ENCODE data around the gene OR4D1. TPM values are rescaled to one million over a fixed set of nuclear protein-coding genes. Genes with fewer than 3 reads are reported as not detected.
"Not testable (repeated sequence)": the region's sequence is repeated elsewhere in the genome, so short reads cannot be mapped to it uniquely, and the experiment has no call there.

The OR4D1 gene
- total RNA-seq, result 0.10 and 0.26 TPM in 2 replicates

DNA sequence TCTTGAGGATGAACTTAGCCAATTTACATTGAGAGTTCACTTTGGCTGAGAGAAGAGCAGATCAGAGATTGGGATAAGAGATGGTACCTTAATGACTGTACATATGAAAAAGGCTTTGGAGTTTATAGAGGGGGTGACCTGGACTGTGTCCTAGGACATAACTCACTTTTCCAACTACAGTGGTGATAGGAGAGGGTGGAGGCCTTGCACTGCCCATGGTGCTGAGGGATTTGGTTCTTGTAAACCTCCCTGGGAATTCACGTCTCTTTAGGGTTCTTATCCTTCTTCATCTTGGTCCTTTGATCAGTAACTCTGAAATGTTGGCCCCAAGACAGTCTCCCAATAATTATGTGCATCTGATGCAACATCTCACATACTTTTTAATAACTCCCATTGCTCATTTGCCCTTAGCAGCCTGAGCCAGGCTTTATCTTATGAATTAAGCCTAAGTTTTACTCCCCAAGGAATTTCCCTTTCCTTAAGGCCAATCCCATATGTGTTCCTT is at the start of gene OR4D1:
OR4D1 (plus strand) TSS at position 455 of the 505 bp plus-strand sequence. CDS start 6,770 bp downstream, outside the sequence.
- Mint-ChIP-seq H3K4me3 (no peak within 1 kb of the TSS), H3K4me1 (ENCODE audit: low read depth) (peaks cover 13% of the 10 kb centered on the region), H3K27ac (no peak within 1 kb of the TSS), H3K36me3 (ENCODE audit: low read depth) (peaks cover 2% of the 10 kb centered on the region), H3K9me3 (peaks cover 27% of the 10 kb centered on the region), H3K27me3 (ENCODE audit: insufficient read depth) (peaks cover 33% of the 10 kb centered on the region)
- intact Hi-C loops (cut with micrococcal nuclease), result no loop called here
- no peak for DNase-seq (ENCODE audit: low spot score)

DNA sequence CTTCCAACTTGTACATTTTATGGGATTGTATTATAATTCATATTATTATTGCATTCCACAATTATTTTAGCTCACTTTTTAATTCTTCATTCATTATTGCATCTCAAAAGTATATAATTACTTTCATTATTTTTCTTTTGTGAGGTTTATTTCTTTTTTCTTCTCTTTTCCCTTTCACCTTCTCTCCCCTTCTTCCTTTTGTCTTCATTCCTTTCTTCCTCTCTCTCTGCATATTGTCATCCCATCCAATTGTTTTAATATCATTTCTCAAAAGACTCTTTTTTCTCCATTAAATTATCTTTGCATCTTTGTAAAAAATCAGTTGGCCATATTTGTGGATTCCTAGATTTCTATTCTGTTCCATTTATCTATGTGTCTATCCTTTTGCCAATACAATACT is 47.7 kb upstream of the OR4D1 start:
- Mint-ChIP-seq H3K4me1 (ENCODE audit: low read depth) (peaks cover 14% of the 10 kb centered on the region), H3K27me3 (ENCODE audit: insufficient read depth) (peaks cover 3% of the 10 kb centered on the region), H3K27ac (no peak overlapping the region), H3K9me3 (no peaks in the 10 kb centered on the region), H3K36me3 (ENCODE audit: low read depth) (peaks cover 3% of the 10 kb centered on the region), H3K4me3 (no peak overlapping the region)
- DNase-seq (ENCODE audit: low spot score), result no peak
- intact Hi-C loops (cut with micrococcal nuclease), result no loop called here

DNA sequence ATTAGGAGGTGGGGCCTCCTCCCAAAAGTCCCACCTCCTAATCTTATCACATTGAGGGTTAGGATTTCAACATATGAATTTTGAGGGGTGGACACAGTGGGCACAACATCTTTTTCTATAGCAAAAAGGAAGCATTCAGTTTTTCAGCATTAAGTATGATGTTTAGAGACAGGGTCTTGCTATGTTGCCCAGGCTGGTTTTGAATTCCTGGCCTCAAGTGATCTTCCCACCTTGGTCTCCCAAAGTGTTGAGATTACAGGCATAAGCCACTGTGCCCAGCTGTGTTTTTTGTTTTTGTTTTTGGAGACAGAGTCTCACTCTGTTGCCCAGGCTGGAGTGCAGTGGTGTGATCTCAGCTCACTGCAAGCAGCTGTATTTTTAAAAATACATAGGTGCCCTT is 46.3 kb upstream of the OR4D1 start:
- H3K9me3 Mint-ChIP-seq, result not testable (repeated sequence)

DNA sequence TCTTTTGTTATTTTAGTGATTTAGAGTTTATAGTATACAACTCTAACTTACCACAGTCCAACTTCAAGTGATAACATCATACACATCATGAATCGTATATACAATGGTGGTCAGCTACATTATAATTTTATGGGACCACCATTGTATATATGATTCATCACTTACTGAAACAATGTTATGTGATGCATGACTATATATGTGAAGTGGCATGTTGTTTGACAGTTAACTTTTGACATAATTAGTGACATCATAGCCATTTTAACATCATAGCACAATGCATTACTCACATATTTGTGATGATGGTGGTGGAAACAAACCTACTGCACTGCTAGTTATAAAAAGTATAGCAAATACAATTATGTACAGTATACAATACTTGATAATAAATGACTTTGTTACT is 43.1 kb upstream of the OR4D1 start:
- intact Hi-C loops (cut with micrococcal nuclease), result no loop called here
- Mint-ChIP-seq H3K27ac (no peak overlapping the region), H3K9me3 (no peaks in the 10 kb centered on the region), H3K4me1 (ENCODE audit: low read depth) (peaks cover under 1% of the 10 kb centered on the region), H3K36me3 (ENCODE audit: low read depth) (no peaks in the 10 kb centered on the region), H3K27me3 (ENCODE audit: insufficient read depth) (peaks cover 11% of the 10 kb centered on the region), H3K4me3 (no peak overlapping the region)
- no peak for DNase-seq (ENCODE audit: low spot score)

More for the DNA sequence above, 46.3 kb upstream of the OR4D1 start:
- H3K27ac Mint-ChIP-seq; H3K4me3 Mint-ChIP-seq; intact Hi-C loops (cut with micrococcal nuclease); H3K27me3 Mint-ChIP-seq (ENCODE audit: insufficient read depth); H3K36me3 Mint-ChIP-seq (ENCODE audit: low read depth); DNase-seq (ENCODE audit: low spot score): not testable (repeated sequence)
- peaks cover 14% of the 10 kb centered on the region for H3K4me1 Mint-ChIP-seq (ENCODE audit: low read depth)

- H3K9me3 Mint-ChIP-seq, result no peaks in the 10 kb centered on the region
- no peaks in the 10 kb centered on the region for H3K36me3 Mint-ChIP-seq (ENCODE audit: low read depth)
- DNase-seq (ENCODE audit: low spot score), result no peak
- H3K27me3 Mint-ChIP-seq (ENCODE audit: insufficient read depth), result peaks cover 13% of the 10 kb centered on the region
- H3K4me1 Mint-ChIP-seq (ENCODE audit: low read depth), result no peaks in the 10 kb centered on the region
- no peak overlapping the region for H3K4me3 Mint-ChIP-seq
- intact Hi-C loops (cut with micrococcal nuclease), result no loop called here
- H3K27ac Mint-ChIP-seq, result no peak overlapping the region
Observed at GRCh38 chr17:58107306-58107705, 40.9 kb upstream of the OR4D1 start.

GRCh38 chr17:58109197-58109596 is 39.0 kb upstream of the OR4D1 start:
- Mint-ChIP-seq H3K9me3 (no peaks in the 10 kb centered on the region), H3K27ac (no peak overlapping the region), H3K4me1 (ENCODE audit: low read depth) (peaks cover 6% of the 10 kb centered on the region), H3K27me3 (ENCODE audit: insufficient read depth) (peaks cover 10% of the 10 kb centered on the region), H3K36me3 (ENCODE audit: low read depth) (no peaks in the 10 kb centered on the region), H3K4me3 (no peak overlapping the region)
- no peak for DNase-seq (ENCODE audit: low spot score)
- intact Hi-C loops (cut with micrococcal nuclease), result no loop called here

GRCh38 chr17:58110012-58110411 is 38.2 kb upstream of the OR4D1 start:
- intact Hi-C loops (cut with micrococcal nuclease), result no loop called here
- Mint-ChIP-seq H3K4me1 (ENCODE audit: low read depth) (peaks cover 6% of the 10 kb centered on the region), H3K27ac (no peak overlapping the region), H3K27me3 (ENCODE audit: insufficient read depth) (peaks cover 11% of the 10 kb centered on the region), H3K36me3 (ENCODE audit: low read depth) (no peaks in the 10 kb centered on the region), H3K9me3 (no peaks in the 10 kb centered on the region), H3K4me3 (no peak overlapping the region)
- DNase-seq (ENCODE audit: low spot score), result no peak

DNA sequence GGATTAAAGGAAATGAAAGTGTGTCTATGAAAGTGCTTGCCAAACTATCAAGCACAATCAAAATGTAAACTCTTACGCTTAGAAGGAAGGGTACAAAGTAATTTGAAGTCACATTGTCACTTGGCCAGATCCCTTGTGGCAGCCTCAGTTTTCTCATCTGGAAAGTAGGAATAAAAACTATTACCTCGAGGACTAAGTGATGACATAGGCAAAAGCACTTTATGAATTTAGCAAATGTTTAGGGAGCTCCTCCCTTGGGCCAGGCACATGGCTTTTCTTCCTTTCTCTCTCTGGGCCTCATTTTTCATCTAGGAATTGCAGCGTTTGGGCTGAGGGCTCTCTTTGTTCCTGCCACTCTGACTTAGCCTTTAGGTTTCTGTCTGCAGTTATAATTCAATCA is 36.5 kb upstream of the OR4D1 start:
- Mint-ChIP-seq H3K36me3 (ENCODE audit: low read depth) (no peaks in the 10 kb centered on the region), H3K4me3 (no peak overlapping the region), H3K9me3 (no peaks in the 10 kb centered on the region), H3K4me1 (ENCODE audit: low read depth) (peaks cover 6% of the 10 kb centered on the region), H3K27me3 (ENCODE audit: insufficient read depth) (peaks cover 13% of the 10 kb centered on the region), H3K27ac (no peak overlapping the region)
- intact Hi-C loops (cut with micrococcal nuclease), result loop anchor here (2.0 kb wide), 3 partner anchors 105 to 261 kb away; partner anchors contain the start of genes MRPS23 and SRSF1
- no peak for DNase-seq (ENCODE audit: low spot score)

DNA sequence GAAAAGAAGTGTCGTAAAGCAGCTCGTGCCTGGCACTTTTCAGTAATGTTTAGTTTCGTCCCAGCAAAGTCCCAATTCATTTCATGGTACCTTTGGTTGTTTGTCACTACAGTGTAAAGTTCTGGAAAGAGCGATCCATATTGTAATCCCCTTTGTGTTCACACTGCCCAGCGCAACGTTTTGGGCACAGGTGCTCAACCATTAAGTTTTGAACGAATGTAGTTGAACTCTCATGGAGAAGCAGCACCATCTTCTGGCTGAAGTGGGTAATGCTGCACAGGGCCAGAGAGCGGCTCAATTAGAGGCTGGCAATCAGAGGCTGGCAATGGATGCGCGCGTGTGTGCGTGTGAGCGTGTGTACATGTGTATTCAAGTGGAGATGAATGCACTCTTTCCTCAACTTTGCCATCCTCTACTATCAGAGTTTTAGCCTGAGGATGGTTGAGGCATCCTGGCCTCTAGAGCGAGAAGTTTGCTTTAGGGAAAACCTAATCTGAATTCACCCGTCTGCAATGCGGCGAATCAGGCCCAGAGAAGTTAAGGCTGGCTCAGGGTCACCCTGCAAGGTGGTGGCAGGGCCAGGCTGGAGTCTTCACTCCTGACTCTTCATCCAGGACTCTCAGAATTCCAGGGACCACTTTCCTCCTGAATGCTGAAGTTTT is 35.1 kb upstream of the OR4D1 start:
- peak; percentile 70 for DNase-seq (ENCODE audit: low spot score)
- Mint-ChIP-seq H3K27ac (no peak overlapping the region), H3K4me3 (no peak overlapping the region), H3K27me3 (ENCODE audit: insufficient read depth) (peaks cover 11% of the 10 kb centered on the region), H3K9me3 (no peaks in the 10 kb centered on the region), H3K4me1 (ENCODE audit: low read depth) (peaks cover 6% of the 10 kb centered on the region), H3K36me3 (ENCODE audit: low read depth) (no peaks in the 10 kb centered on the region)
- intact Hi-C loops (cut with micrococcal nuclease), result loop anchor here (1.0 to 2.0 kb wide), 6 partner anchors 29 to 262 kb away; partner anchors contain the start of genes MRPS23 and SRSF1

GRCh38 chr17:58113947-58114346 is 34.2 kb upstream of the OR4D1 start:
- Mint-ChIP-seq H3K9me3 (no peaks in the 10 kb centered on the region), H3K4me3 (no peak overlapping the region), H3K27ac (no peak overlapping the region), H3K36me3 (ENCODE audit: low read depth) (no peaks in the 10 kb centered on the region), H3K27me3 (ENCODE audit: insufficient read depth) (peaks cover 11% of the 10 kb centered on the region), H3K4me1 (ENCODE audit: low read depth) (peaks cover 6% of the 10 kb centered on the region)
- intact Hi-C loops (cut with micrococcal nuclease), result loop anchor here (1.0 to 2.0 kb wide), 6 partner anchors 30 to 263 kb away; partner anchors contain the start of genes MRPS23 and SRSF1
- DNase-seq (ENCODE audit: low spot score), result no peak

GRCh38 chr17:58117382-58117781 is 30.8 kb upstream of the OR4D1 start:
- Mint-ChIP-seq H3K27me3 (ENCODE audit: insufficient read depth) (peaks cover 11% of the 10 kb centered on the region), H3K4me1 (ENCODE audit: low read depth) (peaks cover 6% of the 10 kb centered on the region), H3K9me3 (no peaks in the 10 kb centered on the region), H3K4me3 (no peak overlapping the region), H3K36me3 (ENCODE audit: low read depth) (no peaks in the 10 kb centered on the region), H3K27ac (no peak overlapping the region)
- DNase-seq (ENCODE audit: low spot score), result no peak
- intact Hi-C loops (cut with micrococcal nuclease), result no loop called here

DNA sequence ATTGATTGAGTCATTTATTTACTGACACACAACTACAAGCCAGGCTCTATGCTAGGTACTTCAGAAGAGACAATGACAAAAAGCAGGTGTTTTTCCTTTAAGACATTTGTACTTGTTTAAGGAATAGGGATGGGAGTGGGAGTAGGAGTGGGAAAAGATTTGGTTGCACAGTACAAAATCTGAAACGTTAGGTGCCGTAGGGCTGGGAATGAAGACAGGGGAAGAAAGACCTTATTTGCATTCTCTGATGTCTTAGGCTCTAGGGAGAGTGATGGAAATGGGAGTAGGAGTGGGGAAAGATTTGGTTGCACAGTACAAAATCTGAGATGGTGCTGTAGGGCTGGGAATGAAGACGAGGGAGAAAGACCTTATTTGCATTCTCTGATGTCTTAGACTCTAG is 28.7 kb upstream of the OR4D1 start:
- no peak for DNase-seq (ENCODE audit: low spot score)
- no peak overlapping the region for H3K4me3 Mint-ChIP-seq
- H3K27me3 Mint-ChIP-seq (ENCODE audit: insufficient read depth), result peaks cover 11% of the 10 kb centered on the region
- no peak overlapping the region for H3K27ac Mint-ChIP-seq
- no peaks in the 10 kb centered on the region for H3K4me1 Mint-ChIP-seq (ENCODE audit: low read depth)
- no peaks in the 10 kb centered on the region for H3K36me3 Mint-ChIP-seq (ENCODE audit: low read depth)
- H3K9me3 Mint-ChIP-seq, result no peaks in the 10 kb centered on the region
- intact Hi-C loops (cut with micrococcal nuclease), result no loop called here

DNA sequence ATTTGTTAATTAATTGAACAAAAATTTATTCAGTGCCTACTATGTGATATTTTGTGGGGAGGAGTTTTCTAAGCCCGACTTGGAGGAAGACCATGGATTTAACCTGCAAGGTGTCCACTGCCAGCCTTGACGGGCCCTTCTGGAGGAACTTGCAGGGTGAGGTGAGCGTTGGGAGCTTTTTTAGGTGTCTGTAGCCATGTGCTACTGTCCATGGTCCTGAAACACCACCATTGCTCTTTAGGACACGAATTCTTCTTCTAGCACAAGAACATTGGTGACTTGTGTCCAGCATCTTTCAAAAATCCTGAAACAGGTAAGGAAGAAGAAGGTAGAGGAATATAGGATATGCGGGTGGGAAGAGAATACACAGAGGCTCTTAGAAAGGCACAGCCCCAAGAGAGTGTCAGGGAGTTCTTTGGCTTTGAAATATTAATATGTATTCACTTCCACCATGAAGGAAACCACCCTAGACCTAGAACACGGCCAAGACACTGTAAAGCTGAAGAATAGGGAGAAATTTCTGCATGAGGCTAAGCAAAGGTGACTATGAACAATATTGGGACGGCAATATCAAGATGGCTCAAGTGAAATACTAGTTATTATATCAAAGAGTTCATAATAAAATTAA is 27.9 kb upstream of the OR4D1 start:
- DNase-seq (ENCODE audit: low spot score), result peak; percentile 33
- intact Hi-C loops (cut with micrococcal nuclease), result no loop called here
- Mint-ChIP-seq H3K4me1 (ENCODE audit: low read depth) (no peaks in the 10 kb centered on the region), H3K36me3 (ENCODE audit: low read depth) (no peaks in the 10 kb centered on the region), H3K4me3 (no peak overlapping the region), H3K27me3 (ENCODE audit: insufficient read depth) (peaks cover 9% of the 10 kb centered on the region), H3K27ac (no peak overlapping the region), H3K9me3 (no peaks in the 10 kb centered on the region)
